Vagina (tissue), 2 donors: ENCODE data around the gene SGF29.

ENCODE experiments used
- CTCF ChIP-seq, 3 experiments: fragments of 450-650 bp in 2 of 3; fragments of 200-600 bp in 1 of 3; sonication (generic) in 1 of 3; IDR thresholded peaks; one replicate each; pipeline ENCODE4 v1.5.1; 2017 to 2019; ENCODE audit warnings: antibody characterized with exemption in 3 of 3, mild to moderate bottlenecking in 2 of 3, moderate library complexity in 2 of 3
- POLR2AphosphoS5 ChIP-seq, 2 donors: sonication (generic); formaldehyde crosslinking; IDR thresholded peaks; one replicate each; pipeline ENCODE4 v1.9.0; 2017; ENCODE audit warnings: antibody characterized with exemption in 2 of 2, mild to moderate bottlenecking in 2 of 2, low read depth in 1 of 2; ENCODE audit not compliant: insufficient read depth in 1 of 2

- TF ChIP-seq POLR2AphosphoS5 (IDR thresholded peaks at IDR 0.05; ENCODE audit: insufficient read depth in 1 of 2, low read depth in 1 of 2) (no peak), CTCF (IDR thresholded peaks at IDR 0.05) (no peak)
Observed at GRCh38 chr16:28526201-28527099, 27.3 kb upstream of the SGF29 start.
